ENCODE data around the gene ABCG2. TPM values are rescaled to one million over a fixed set of nuclear protein-coding genes. Genes with fewer than 3 reads are reported as not detected.

ABCG2 gene
- total RNA-seq, 1 experiment from 2014 or later: 3.8 TPM

DNA sequence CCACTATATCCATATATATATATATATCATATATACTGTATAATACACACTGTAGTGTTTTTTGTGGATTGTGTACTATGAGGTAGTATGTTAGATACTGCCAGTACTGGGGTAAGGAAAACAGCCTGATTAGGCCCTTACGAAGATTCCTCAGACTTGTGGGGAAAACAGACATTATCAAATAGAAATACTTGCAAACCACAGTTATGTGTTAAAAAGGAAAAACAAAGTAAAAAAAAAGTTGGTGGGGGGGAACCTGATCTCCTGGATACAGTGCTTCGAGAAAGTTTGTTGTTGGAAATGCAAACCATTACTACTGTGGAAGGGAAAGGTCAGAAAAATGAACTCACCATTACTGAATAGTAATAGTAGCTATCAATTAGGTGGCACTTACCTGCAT is 98.0 kb downstream of the ABCG2 start:
- H3K4me3 Mint-ChIP-seq: no peak overlapping the region
- no peaks in the 10 kb centered on the region for H3K27me3 Mint-ChIP-seq (ENCODE audit: low read depth)
- peaks cover 58% of the 10 kb centered on the region for H3K36me3 Mint-ChIP-seq
- DNase-seq (ENCODE audit: low spot score): no peak
- H3K9me3 Mint-ChIP-seq: no peaks in the 10 kb centered on the region
- no peak overlapping the region for H3K27ac Mint-ChIP-seq
- ChIA-PET CTCF (no interaction called here), POLR2A (no interaction called here)
- TF ChIP-seq, protein P1, sequence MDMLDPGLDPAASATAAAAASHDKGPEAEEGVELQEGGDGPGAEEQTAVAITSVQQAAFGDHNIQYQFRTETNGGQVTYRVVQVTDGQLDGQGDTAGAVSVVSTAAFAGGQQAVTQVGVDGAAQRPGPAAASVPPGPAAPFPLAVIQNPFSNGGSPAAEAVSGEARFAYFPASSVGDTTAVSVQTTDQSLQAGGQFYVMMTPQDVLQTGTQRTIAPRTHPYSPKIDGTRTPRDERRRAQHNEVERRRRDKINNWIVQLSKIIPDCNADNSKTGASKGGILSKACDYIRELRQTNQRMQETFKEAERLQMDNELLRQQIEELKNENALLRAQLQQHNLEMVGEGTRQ (CRISPR knock-in tag; IDR thresholded peaks at IDR 0.05): no peak
- TF ChIP-seq, protein P2, sequence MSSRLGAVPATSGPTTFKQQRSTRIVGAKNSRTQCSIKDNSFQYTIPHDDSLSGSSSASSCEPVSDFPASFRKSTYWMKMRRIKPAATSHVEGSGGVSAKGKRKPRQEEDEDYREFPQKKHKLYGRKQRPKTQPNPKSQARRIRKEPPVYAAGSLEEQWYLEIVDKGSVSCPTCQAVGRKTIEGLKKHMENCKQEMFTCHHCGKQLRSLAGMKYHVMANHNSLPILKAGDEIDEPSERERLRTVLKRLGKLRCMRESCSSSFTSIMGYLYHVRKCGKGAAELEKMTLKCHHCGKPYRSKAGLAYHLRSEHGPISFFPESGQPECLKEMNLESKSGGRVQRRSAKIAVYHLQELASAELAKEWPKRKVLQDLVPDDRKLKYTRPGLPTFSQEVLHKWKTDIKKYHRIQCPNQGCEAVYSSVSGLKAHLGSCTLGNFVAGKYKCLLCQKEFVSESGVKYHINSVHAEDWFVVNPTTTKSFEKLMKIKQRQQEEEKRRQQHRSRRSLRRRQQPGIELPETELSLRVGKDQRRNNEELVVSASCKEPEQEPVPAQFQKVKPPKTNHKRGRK (CRISPR knock-in tag; IDR thresholded peaks at IDR 0.05; ENCODE audit: borderline replicate concordance): no peak
- TF ChIP-seq MAX (CRISPR knock-in tag; IDR thresholded peaks at IDR 0.05) (no peak), ZNF281 (CRISPR knock-in tag; IDR thresholded peaks at IDR 0.05) (no peak), NR2C2 (CRISPR knock-in tag; IDR thresholded peaks at IDR 0.05) (no peak), ESRRA (CRISPR knock-in tag; IDR thresholded peaks at IDR 0.05; ENCODE audit: borderline replicate concordance) (no peak), ELF4 (CRISPR knock-in tag; IDR thresholded peaks at IDR 0.05; ENCODE audit: low read depth) (no peak), MXD4 (CRISPR knock-in tag; IDR thresholded peaks at IDR 0.05; ENCODE audit: borderline replicate concordance) (no peak), TCF7 (CRISPR knock-in tag; IDR thresholded peaks at IDR 0.05; ENCODE audit: low read depth) (no peak), MYBL2 (CRISPR knock-in tag; IDR thresholded peaks at IDR 0.05) (no peak), ARID4B (CRISPR knock-in tag; IDR thresholded peaks at IDR 0.05; ENCODE audit: borderline replicate concordance) (no peak), SP1 (CRISPR knock-in tag; conservative IDR thresholded peaks at IDR 0.05) (no peak), E2F4 (CRISPR knock-in tag; IDR thresholded peaks at IDR 0.05; ENCODE audit: borderline replicate concordance, low read depth) (no peak), ATF1 (CRISPR knock-in tag; IDR thresholded peaks at IDR 0.05) (no peak), ZNF671 (CRISPR knock-in tag; IDR thresholded peaks at IDR 0.05) (no peak), HMGA2 (CRISPR knock-in tag; IDR thresholded peaks at IDR 0.05) (no peak), JAZF1 (CRISPR knock-in tag; IDR thresholded peaks at IDR 0.05) (no peak)
- TF ChIP-seq, protein P3, sequence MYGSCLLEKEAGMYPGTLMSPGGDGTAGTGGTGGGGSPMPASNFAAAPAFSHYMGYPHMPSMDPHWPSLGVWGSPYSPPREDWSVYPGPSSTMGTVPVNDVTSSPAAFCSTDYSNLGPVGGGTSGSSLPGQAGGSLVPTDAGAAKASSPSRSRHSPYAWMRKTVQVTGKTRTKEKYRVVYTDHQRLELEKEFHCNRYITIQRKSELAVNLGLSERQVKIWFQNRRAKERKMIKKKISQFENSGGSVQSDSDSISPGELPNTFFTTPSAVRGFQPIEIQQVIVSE (CRISPR knock-in tag; IDR thresholded peaks at IDR 0.05; ENCODE audit: borderline replicate concordance): no peak
- TF ChIP-seq, protein P4, sequence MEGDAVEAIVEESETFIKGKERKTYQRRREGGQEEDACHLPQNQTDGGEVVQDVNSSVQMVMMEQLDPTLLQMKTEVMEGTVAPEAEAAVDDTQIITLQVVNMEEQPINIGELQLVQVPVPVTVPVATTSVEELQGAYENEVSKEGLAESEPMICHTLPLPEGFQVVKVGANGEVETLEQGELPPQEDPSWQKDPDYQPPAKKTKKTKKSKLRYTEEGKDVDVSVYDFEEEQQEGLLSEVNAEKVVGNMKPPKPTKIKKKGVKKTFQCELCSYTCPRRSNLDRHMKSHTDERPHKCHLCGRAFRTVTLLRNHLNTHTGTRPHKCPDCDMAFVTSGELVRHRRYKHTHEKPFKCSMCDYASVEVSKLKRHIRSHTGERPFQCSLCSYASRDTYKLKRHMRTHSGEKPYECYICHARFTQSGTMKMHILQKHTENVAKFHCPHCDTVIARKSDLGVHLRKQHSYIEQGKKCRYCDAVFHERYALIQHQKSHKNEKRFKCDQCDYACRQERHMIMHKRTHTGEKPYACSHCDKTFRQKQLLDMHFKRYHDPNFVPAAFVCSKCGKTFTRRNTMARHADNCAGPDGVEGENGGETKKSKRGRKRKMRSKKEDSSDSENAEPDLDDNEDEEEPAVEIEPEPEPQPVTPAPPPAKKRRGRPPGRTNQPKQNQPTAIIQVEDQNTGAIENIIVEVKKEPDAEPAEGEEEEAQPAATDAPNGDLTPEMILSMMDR (IDR thresholded peaks at IDR 0.05): no peak
- TF ChIP-seq, protein P5, sequence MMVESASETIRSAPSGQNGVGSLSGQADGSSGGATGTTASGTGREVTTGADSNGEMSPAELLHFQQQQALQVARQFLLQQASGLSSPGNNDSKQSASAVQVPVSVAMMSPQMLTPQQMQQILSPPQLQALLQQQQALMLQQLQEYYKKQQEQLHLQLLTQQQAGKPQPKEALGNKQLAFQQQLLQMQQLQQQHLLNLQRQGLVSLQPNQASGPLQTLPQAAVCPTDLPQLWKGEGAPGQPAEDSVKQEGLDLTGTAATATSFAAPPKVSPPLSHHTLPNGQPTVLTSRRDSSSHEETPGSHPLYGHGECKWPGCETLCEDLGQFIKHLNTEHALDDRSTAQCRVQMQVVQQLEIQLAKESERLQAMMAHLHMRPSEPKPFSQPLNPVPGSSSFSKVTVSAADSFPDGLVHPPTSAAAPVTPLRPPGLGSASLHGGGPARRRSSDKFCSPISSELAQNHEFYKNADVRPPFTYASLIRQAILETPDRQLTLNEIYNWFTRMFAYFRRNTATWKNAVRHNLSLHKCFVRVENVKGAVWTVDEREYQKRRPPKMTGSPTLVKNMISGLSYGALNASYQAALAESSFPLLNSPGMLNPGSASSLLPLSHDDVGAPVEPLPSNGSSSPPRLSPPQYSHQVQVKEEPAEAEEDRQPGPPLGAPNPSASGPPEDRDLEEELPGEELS (CRISPR knock-in tag; IDR thresholded peaks at IDR 0.05): no peak
- no peaks in the 10 kb centered on the region for H3K4me1 Mint-ChIP-seq
- ATAC-seq: no peak

Measured in WTC11 (cell line).